Measurements from ENCODE around the gene RGS10.

Gene RGS10

GRCh38 chr10:119454990-119455389 lies 87.5 kb downstream of the RGS10 start:
- Histone ChIP-seq H2AFZ (ENCODE audit: low read depth, low read length, severe bottlenecking) (no peak overlapping the region), H3K4me3 (ENCODE audit: insufficient read depth, low read length, poor library complexity, severe bottlenecking) (no peak overlapping the region), H3K4me2 (ENCODE audit: low read depth, low read length, poor library complexity, severe bottlenecking) (no peak overlapping the region), H3K27ac (ENCODE audit: low read depth, low read length) (no peak overlapping the region), H4K20me1 (ENCODE audit: low read depth, low read length) (no peaks in the 10 kb centered on the region), H3K9ac (ENCODE audit: low read length) (no peak overlapping the region), H3K79me2 (ENCODE audit: insufficient read depth, low read length) (no peaks in the 10 kb centered on the region), H3K9me2 (replicated peaks; ENCODE audit: insufficient read depth, low read length) (no peaks in the 10 kb centered on the region), H3K27me3 (ENCODE audit: low read length) (no peaks in the 10 kb centered on the region), H3F3A (ENCODE audit: insufficient read depth) (no peaks in the 10 kb centered on the region), H3K36me3 (ENCODE audit: low read length) (no peaks in the 10 kb centered on the region), H3K9me3 (ENCODE audit: insufficient read depth, low read length) (no peaks in the 10 kb centered on the region)
- TF ChIP-seq CTCF (IDR thresholded peaks at IDR 0.05; ENCODE audit: insufficient read depth, low read length, poor library complexity, severe bottlenecking) = no peak
- TF ChIP-seq EZH2phosphoT487 (conservative IDR thresholded peaks at IDR 0.05; ENCODE audit: low read length) = no peak

- Histone ChIP-seq H3K4me3 (ENCODE audit: insufficient read depth, low read length, poor library complexity, severe bottlenecking) (no peak overlapping the region), H3K27ac (ENCODE audit: low read depth, low read length) (no peak overlapping the region), H3K9me3 (ENCODE audit: insufficient read depth, low read length) (no peaks in the 10 kb centered on the region), H4K20me1 (ENCODE audit: low read depth, low read length) (no peaks in the 10 kb centered on the region), H3K36me3 (ENCODE audit: low read length) (no peaks in the 10 kb centered on the region), H3K9ac (ENCODE audit: low read length) (no peak overlapping the region), H3K4me2 (ENCODE audit: low read depth, low read length, poor library complexity, severe bottlenecking) (no peak overlapping the region), H3F3A (ENCODE audit: insufficient read depth) (no peaks in the 10 kb centered on the region), H3K27me3 (ENCODE audit: low read length) (no peaks in the 10 kb centered on the region), H3K9me2 (replicated peaks; ENCODE audit: insufficient read depth, low read length) (no peaks in the 10 kb centered on the region), H2AFZ (ENCODE audit: low read depth, low read length, severe bottlenecking) (no peak overlapping the region), H3K79me2 (ENCODE audit: insufficient read depth, low read length) (no peaks in the 10 kb centered on the region)
- TF ChIP-seq CTCF (IDR thresholded peaks at IDR 0.05; ENCODE audit: insufficient read depth, low read length, poor library complexity, severe bottlenecking) = no peak
- TF ChIP-seq EZH2phosphoT487 (conservative IDR thresholded peaks at IDR 0.05; ENCODE audit: low read length) = no peak
These were observed 88.2 kb downstream of the RGS10 start for GRCh38 chr10:119454316-119454715.

GRCh38 chr10:119453313-119453712 lies 89.2 kb downstream of the RGS10 start:
- Histone ChIP-seq H3K4me2 (ENCODE audit: low read depth, low read length, poor library complexity, severe bottlenecking) (no peak overlapping the region), H3K36me3 (ENCODE audit: low read length) (no peaks in the 10 kb centered on the region), H3K27me3 (ENCODE audit: low read length) (no peaks in the 10 kb centered on the region), H3K9me3 (ENCODE audit: insufficient read depth, low read length) (no peaks in the 10 kb centered on the region), H3K9me2 (replicated peaks; ENCODE audit: insufficient read depth, low read length) (no peaks in the 10 kb centered on the region), H4K20me1 (ENCODE audit: low read depth, low read length) (no peaks in the 10 kb centered on the region), H3F3A (ENCODE audit: insufficient read depth) (no peaks in the 10 kb centered on the region), H3K27ac (ENCODE audit: low read depth, low read length) (no peak overlapping the region), H3K9ac (ENCODE audit: low read length) (no peak overlapping the region), H2AFZ (ENCODE audit: low read depth, low read length, severe bottlenecking) (no peak overlapping the region), H3K79me2 (ENCODE audit: insufficient read depth, low read length) (no peaks in the 10 kb centered on the region), H3K4me3 (ENCODE audit: insufficient read depth, low read length, poor library complexity, severe bottlenecking) (no peak overlapping the region)
- TF ChIP-seq CTCF (IDR thresholded peaks at IDR 0.05; ENCODE audit: insufficient read depth, low read length, poor library complexity, severe bottlenecking) (no peak), EZH2phosphoT487 (conservative IDR thresholded peaks at IDR 0.05; ENCODE audit: low read length) (no peak)
